ENCODE measurements around the gene RAB15. TPM values are rescaled to one million over a fixed set of nuclear protein-coding genes. Genes with fewer than 3 reads are reported as not detected.

RAB15 gene
- total RNA-seq = 1 to 10 TPM; 4.3 to 7.2 TPM

DNA sequence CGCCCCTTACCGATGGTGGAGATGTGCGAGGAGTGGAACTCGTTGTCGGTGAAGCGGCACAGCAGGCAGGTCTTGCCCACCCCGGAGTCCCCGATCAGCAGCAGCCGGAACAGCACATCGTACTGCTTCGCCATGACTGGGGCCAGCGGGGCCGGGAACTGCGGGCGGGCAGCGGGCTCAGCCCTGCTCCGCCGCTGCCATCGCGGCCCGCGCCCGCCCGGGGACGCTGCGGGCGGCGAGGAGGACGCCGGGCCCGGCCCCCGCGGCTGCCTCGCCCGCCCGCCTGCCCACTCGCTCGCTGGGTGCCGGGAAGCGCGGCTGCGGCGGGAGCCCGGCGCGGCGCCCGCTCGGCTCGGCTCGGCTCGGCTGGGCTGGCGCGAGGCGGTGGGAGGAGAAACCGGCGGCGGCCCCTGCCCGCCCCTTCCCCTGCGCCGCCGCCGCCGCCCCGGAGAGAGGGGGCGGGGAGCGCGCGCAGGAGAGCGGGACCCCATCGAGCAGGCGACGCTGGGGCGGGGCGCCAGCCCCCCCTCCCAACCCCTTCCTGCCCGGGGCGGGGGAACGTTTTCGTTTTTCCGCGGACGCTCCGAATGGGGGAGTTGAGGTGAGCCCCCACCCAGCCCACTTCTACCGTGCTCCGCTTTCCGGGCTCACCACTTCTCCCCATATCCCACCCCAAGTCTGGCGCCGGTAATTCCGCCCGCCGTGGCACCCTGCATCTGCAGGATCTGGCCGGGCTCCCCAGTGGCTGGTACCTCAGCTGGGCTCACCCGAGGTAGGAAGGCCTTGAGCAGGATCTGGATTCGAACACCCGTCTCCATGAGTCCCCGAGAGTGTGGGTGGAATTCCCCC lies at the start of gene RAB15:
TSS of gene RAB15 (minus strand) at position 394 of the 849 bp plus-strand sequence. CDS start at position 134, 260 bp downstream.
- peak within 1 kb of the TSS; percentile 62 for H3K27ac Mint-ChIP-seq

DNA sequence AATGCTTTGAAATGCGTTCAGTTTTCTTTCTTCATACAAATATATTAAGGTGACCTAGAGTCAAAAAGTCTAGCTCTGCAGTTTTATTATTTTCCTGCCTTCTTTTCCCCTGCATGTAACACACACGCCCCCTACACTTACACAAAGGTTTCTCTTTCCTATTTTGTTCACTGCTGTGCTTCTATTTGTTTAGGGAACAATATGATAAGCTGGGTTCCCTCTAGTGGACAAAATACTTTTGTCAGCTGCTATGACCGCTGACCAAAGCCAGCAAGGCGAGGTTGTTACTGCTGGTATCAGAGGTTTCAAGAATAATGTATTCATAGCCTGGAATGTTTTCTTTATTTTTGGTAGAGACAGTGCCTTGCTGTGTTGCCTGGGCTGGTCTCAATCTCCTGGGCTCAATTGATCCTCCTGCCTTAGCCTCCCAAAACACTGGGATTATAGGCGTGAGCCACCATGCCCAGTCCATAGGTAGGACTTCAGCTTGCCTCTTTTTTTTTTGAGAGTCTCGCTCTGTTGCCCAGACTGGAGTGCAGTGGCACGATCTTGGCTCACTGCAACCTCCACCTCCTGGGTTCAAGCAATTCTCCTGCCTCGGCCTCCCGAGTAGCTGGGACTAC lies 47.9 kb upstream of the RAB15 start:
- peaks cover 51% of the 10 kb centered on the region for H3K36me3 Mint-ChIP-seq (ENCODE audit: low read depth)

More for the DNA sequence above, at the start of gene RAB15:
- peaks cover 10% of the 10 kb centered on the region for H3K4me1 Mint-ChIP-seq
- H3K27me3 Mint-ChIP-seq = no peaks in the 10 kb centered on the region
- peak within 1 kb of the TSS; percentile 74 for H3K4me3 Mint-ChIP-seq
- H3K36me3 Mint-ChIP-seq (ENCODE audit: low read depth) = no peaks in the 10 kb centered on the region
- ATAC-seq (replicated peaks) = peak; percentile 78
- H3K9me3 Mint-ChIP-seq = no peaks in the 10 kb centered on the region

DNA sequence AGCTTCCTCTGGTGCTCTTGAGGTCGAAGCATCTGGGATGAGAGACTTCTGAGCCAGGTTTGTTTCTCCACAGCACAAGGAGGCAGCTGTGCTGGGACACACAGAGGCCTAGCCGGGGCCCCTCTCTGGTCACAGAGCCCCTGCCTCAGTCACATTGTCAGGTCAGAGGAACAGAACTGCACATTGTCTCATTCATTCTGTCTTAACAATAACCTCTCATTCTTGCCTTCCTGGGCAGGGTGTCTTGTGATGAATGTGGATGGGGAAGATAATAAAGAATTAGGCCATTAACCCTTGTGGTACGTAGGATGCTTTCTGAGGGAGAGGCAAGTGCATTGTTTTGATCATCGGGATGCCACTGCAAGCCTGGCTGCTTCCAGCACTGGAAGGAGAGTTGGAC lies 44.3 kb upstream of the RAB15 start:
- no peaks in the 10 kb centered on the region for H3K27me3 Mint-ChIP-seq
- ATAC-seq (replicated peaks) = no peak
- no peak overlapping the region for H3K27ac Mint-ChIP-seq
- H3K4me1 Mint-ChIP-seq = peaks cover 5% of the 10 kb centered on the region
- H3K36me3 Mint-ChIP-seq (ENCODE audit: low read depth) = peaks cover 62% of the 10 kb centered on the region
- no peak overlapping the region for H3K4me3 Mint-ChIP-seq
- H3K9me3 Mint-ChIP-seq = no peaks in the 10 kb centered on the region

More for the DNA sequence above, 47.9 kb upstream of the RAB15 start:
- ATAC-seq (replicated peaks) = peak; percentile 59
- Mint-ChIP-seq H3K4me3 (no peak overlapping the region), H3K27me3 (no peaks in the 10 kb centered on the region), H3K4me1 (peaks cover 5% of the 10 kb centered on the region), H3K9me3 (no peaks in the 10 kb centered on the region), H3K27ac (no peak overlapping the region)

DNA sequence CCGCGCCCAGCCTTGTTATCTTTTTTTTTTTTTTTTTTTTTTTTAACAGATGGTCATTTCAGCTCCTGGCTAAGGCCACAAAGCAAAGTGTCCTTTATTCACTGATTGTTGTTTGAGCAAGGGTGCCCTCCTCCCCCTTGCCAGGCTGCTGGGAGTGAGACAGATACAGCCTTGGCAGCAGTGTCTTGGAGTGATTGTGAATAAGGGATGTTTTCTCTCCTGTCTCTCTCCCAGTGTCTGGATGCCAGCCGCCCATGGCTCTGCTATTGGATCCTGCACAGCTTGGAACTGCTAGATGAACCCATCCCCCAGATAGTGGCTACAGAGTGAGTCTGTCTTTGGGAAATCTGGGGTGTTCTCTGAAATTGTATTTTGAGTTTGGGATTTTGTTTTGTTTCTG lies 43.3 kb upstream of the RAB15 start:
- Mint-ChIP-seq H3K4me1 (peaks cover 5% of the 10 kb centered on the region), H3K9me3 (no peaks in the 10 kb centered on the region), H3K27me3 (no peaks in the 10 kb centered on the region), H3K27ac (no peak overlapping the region), H3K4me3 (no peak overlapping the region), H3K36me3 (ENCODE audit: low read depth) (peaks cover 64% of the 10 kb centered on the region)
- no peak for ATAC-seq (replicated peaks)

DNA sequence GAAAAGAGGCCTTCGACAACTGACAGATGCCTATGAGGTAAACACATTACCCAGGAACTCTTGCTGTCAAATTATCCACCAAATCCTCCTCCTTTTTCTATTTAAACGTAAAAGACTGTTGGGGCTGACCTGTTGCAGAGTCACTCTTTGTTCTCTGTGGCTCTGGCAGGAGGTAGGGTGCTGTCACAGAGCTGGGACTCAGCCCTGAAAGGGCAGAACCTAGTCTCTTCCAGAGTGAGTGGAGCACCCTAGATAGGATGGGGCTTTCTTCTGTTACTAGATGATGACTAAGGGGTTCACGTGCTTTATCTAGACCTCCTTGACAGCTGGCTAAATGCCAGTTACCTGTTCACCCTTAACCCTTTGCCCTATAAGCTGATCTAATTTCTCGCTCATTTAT lies 40.2 kb upstream of the RAB15 start:
- Mint-ChIP-seq H3K27me3 (no peaks in the 10 kb centered on the region), H3K4me1 (peaks cover 5% of the 10 kb centered on the region)

DNA sequence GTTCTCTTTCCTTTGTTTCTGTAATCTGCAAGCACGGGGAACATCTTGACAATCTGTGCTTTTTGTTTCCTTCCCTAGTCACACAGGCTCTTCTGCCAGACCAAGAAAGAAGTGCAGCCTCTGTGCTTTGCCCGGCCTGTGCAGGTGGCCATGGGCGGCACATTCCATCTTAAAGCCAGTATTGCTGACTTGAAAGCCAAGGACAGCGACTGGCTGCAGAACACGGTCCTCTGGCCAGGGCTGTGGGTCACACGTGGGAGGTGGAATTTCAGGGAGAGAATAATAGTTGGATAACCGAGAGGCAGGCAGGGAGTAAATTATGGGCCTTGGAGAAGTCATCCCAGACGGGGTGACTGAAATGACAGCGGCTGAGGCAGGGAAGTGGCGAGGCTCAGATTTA lies 39.4 kb upstream of the RAB15 start:
- no peak overlapping the region for H3K4me3 Mint-ChIP-seq
- peaks cover 5% of the 10 kb centered on the region for H3K4me1 Mint-ChIP-seq
- no peak for ATAC-seq (replicated peaks)
- H3K9me3 Mint-ChIP-seq = no peaks in the 10 kb centered on the region
- peaks cover 88% of the 10 kb centered on the region for H3K36me3 Mint-ChIP-seq (ENCODE audit: low read depth)
- no peaks in the 10 kb centered on the region for H3K27me3 Mint-ChIP-seq
- H3K27ac Mint-ChIP-seq = no peak overlapping the region

More for the DNA sequence above, 40.2 kb upstream of the RAB15 start:
- no peaks in the 10 kb centered on the region for H3K9me3 Mint-ChIP-seq
- H3K4me3 Mint-ChIP-seq = no peak overlapping the region
- peaks cover 91% of the 10 kb centered on the region for H3K36me3 Mint-ChIP-seq (ENCODE audit: low read depth)
- no peak overlapping the region for H3K27ac Mint-ChIP-seq
- no peak for ATAC-seq (replicated peaks)

DNA sequence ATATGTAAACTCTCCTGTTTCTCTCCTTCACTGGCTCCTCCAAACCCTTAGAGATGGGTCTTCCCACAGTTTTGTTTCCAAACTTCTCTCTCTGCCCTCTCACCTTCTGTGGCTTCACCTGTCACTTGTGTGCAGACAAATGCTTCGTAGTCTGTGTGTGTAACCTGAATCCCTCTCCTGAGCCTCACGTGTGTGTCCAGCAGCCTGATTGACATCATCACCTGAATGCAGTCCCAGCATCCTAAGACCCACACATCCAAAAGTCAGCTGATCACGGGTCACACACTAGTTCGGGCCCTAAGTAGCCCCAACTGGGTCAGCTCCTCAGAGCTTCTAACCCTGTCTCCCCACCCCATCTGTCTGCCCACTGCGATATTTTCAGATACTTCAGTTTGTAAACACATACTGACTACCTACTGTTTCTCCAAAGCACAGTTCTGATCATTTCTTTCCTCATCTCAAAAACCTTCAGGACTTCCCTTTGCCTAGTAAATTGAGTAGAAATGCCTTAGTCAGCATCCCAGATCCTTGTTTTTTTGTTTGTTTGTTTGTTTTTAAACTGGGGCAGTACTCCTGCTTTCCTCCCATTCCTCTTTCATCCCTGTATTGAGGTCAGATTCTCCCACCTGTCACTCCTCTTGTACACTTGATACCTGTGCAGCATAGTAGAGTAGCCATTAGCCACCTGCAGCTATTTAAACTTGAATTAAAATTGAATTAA lies 38.2 kb upstream of the RAB15 start:
- ATAC-seq (replicated peaks) = no peak
- Mint-ChIP-seq H3K4me3 (no peak overlapping the region), H3K36me3 (ENCODE audit: low read depth) (peaks cover 88% of the 10 kb centered on the region), H3K4me1 (peaks cover 9% of the 10 kb centered on the region), H3K27me3 (no peaks in the 10 kb centered on the region), H3K27ac (no peak overlapping the region), H3K9me3 (no peaks in the 10 kb centered on the region)

DNA sequence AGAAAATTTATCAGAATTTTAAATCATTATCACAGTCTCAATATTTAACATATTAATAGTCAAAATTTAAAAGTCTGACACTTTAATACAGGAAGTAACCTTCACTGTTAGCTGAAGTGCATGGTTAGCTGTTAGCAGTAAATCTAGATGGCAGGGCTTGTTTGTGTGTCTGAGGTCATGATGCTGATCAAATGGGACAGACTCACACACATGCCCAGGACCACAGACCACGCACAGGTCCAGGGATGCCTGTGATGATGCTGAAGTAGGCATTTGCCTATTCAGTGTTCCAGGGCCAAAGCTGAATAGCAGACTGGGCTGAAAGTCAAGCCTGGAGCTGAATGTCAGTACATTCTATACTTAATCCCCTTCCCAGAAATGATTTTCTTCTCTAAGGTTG lies 35.1 kb upstream of the RAB15 start:
- peaks cover 25% of the 10 kb centered on the region for H3K4me1 Mint-ChIP-seq
- no peak overlapping the region for H3K27ac Mint-ChIP-seq
- peaks cover 80% of the 10 kb centered on the region for H3K36me3 Mint-ChIP-seq (ENCODE audit: low read depth)
- H3K4me3 Mint-ChIP-seq = no peak overlapping the region
- ATAC-seq (replicated peaks) = no peak
- no peaks in the 10 kb centered on the region for H3K27me3 Mint-ChIP-seq
- no peaks in the 10 kb centered on the region for H3K9me3 Mint-ChIP-seq

DNA sequence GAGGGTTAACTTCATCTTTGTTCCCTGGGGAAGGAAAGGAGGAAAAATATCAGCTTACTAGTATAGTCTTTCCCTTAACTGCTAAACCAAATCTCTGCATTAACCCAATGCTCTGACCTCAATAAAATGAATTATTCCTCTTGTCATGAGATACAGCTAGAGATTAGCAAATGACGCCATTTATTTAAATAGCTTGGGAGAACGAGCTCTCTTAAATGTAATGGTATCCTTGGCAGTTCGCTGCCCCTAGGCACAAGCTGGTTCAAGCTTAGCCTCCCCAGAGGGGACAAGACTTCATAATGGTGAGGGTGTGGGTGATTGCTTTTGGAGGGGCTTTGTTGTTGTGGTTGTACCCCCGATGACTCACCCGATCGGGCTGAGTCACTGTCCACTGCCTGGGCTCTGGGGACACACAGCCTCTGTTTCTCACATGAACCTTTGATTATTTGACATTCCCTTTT lies 34.2 kb upstream of the RAB15 start:
- no peak for ATAC-seq (replicated peaks)
- H3K36me3 Mint-ChIP-seq (ENCODE audit: low read depth) = peaks cover 77% of the 10 kb centered on the region
- H3K27me3 Mint-ChIP-seq = no peaks in the 10 kb centered on the region
- H3K4me1 Mint-ChIP-seq = peaks cover 33% of the 10 kb centered on the region
- no peaks in the 10 kb centered on the region for H3K9me3 Mint-ChIP-seq
- H3K27ac Mint-ChIP-seq = peak overlapping the region; percentile 28
- H3K4me3 Mint-ChIP-seq = no peak overlapping the region

DNA sequence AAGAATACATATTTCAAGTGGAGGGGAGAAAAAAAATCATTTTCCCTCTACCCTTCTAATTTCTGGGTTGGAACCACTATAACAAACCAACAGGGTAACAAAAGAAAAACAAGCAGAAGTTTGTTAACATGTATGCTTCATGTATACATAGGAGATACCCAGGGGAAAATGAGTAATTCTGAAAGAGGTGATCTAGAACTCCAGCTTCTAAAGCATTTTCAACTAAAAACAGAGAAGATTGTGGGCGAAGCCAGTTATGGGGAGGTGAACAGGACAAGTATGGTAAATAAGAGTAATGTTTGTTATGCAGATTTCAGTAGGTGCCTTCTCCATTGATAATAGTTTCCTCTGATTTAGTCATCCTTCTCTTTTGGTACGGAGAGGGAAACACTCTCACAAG lies 31.3 kb upstream of the RAB15 start:
- H3K4me3 Mint-ChIP-seq = peak overlapping the region; percentile 45
- H3K9me3 Mint-ChIP-seq = no peaks in the 10 kb centered on the region
- H3K36me3 Mint-ChIP-seq (ENCODE audit: low read depth) = peaks cover 51% of the 10 kb centered on the region
- peak; percentile 89 for ATAC-seq (replicated peaks)
- peak overlapping the region; percentile 84 for H3K27ac Mint-ChIP-seq
- peaks cover 34% of the 10 kb centered on the region for H3K4me1 Mint-ChIP-seq
- no peaks in the 10 kb centered on the region for H3K27me3 Mint-ChIP-seq

DNA sequence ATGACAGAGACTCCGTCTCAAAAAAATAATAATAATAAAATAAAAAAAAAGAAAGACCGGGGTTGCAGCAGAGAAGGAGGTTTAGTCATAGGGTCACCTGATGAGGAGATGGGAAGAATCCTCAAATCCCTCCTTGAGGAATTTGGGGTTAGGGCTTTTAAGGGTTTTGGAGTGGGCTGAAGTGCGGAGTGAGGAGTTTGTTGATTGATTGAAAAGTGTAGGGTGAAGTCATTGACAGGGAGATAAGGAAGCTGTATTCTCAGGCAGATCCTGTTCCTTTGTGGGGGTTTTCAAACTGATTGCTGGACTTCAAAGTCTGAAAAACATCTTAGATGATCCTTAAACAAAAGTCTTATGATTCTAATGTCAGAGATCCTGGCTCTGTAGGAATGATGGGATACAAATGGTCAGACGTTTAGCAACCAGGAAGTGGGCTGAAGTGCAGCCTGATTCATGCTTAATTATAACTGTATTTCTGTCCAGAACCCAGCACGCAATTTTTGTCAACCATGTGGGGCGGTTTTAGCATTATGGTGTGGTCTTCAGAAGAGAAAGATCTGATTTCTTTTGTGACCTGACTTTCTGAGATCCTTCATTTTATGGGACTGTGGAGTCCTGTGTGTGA lies 30.6 kb upstream of the RAB15 start:
- Mint-ChIP-seq H3K27me3 (no peaks in the 10 kb centered on the region), H3K4me3 (peak overlapping the region; percentile 45), H3K27ac (peak overlapping the region; percentile 84), H3K36me3 (ENCODE audit: low read depth) (peaks cover 44% of the 10 kb centered on the region), H3K9me3 (no peaks in the 10 kb centered on the region), H3K4me1 (peaks cover 39% of the 10 kb centered on the region)
- no peak for ATAC-seq (replicated peaks)

DNA sequence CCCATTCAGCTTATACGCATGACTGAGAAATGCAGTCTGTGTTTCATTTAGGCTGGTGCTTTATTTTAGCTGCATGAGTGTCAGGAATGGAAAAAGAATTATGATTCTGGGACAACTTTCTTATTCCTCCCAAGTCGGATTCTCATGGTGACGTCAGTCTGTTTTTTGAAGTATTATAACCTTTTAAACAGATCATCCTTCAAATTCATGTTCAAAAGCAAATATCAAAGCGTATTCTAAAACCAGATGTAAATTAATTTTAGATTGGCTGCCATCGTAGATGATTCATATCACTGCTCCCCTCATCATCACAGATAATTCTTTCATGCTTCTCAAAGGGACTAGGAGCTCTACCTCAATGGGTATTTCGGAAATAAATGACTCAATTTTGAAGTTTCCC lies 29.6 kb upstream of the RAB15 start:
- H3K4me3 Mint-ChIP-seq = peak overlapping the region; percentile 45
- peaks cover 45% of the 10 kb centered on the region for H3K4me1 Mint-ChIP-seq
- peak overlapping the region; percentile 84 for H3K27ac Mint-ChIP-seq
- no peaks in the 10 kb centered on the region for H3K27me3 Mint-ChIP-seq
- no peaks in the 10 kb centered on the region for H3K9me3 Mint-ChIP-seq
- H3K36me3 Mint-ChIP-seq (ENCODE audit: low read depth) = peaks cover 39% of the 10 kb centered on the region
- peak; percentile 22 for ATAC-seq (replicated peaks)

DNA sequence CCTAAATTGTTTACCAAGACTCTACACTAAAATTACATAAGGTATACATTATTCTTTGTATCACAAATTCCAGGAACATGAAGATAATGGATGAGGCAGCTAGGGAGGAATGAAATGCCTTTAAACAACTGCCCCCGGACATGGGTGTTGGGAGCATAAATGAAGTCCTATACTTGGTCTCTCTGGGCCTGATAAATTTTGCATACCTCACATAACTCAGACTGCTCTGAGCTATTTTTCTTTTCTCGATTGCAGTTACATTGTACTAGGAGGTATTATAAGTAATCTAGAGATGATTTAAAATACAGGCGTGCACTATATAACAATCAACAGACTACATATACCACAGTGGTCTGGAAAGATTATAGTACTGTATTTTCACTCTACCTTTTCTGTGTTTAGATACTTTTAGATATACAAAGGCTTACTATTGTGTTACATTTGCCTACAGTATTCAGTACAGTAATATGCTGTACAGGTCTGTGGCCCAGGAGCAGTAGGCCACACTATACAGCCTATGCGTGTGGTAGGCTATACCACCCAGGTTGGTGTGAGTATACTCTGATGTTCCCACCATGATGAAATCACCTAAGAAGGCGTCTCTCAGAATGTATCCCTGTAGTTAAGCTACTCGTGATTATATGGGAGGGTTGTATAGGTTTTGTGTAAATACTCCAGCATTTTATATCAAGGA lies 28.9 kb upstream of the RAB15 start:
- Mint-ChIP-seq H3K4me1 (peaks cover 44% of the 10 kb centered on the region), H3K4me3 (no peak overlapping the region), H3K27ac (peak overlapping the region; percentile 84), H3K36me3 (ENCODE audit: low read depth) (peaks cover 32% of the 10 kb centered on the region), H3K27me3 (no peaks in the 10 kb centered on the region), H3K9me3 (no peaks in the 10 kb centered on the region)
- no peak for ATAC-seq (replicated peaks)
